ENCODE data around the gene INSM1. TPM values are rescaled to one million over a fixed set of nuclear protein-coding genes. Genes with fewer than 3 reads are reported as not detected.
"Not testable (repeated sequence)": the region's sequence is repeated elsewhere in the genome, so short reads cannot be mapped to it uniquely, and the experiment has no call there.

The INSM1 gene
- total and polyA plus RNA-seq, 9 donors: 0.02 TPM; not detected in 8

DNA sequence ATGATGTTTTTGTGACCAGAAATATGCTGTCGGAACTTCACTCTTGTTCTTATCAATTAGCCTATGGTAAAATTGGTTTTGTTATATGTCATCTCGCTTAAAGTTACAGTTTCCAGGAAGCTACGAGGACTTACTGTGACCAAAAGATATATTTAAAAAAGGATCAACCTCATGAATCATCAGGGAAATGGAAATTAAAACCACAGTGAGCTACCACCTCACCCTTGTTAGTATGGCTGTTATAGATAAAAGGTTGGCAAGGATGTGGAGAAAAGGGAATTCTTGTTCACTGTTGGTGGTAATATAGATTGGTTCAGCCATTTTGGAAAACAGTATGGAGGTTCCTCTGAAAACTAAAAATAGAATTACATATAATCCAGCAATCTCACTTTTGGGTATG, 14.3 kb upstream of the INSM1 start:
- Histone ChIP-seq H3K36me3 (no peaks in the 10 kb centered on the region), H3K27me3 (no peaks in the 10 kb centered on the region), H3K4me1 (ENCODE audit: insufficient read depth) (no peaks in the 10 kb centered on the region), H3K9me3 (no peaks in the 10 kb centered on the region), H3K4me3 (no peak overlapping the region), H3K27ac (no peak overlapping the region)
- WGBS, 3 donors: 73 to 84% (median 78%) methylated on average over 3 of the region's 3 CpGs
- TF ChIP-seq EP300 (IDR thresholded peaks at IDR 0.05) (no peak), POLR2A (IDR thresholded peaks at IDR 0.05) (no peak)
- TF ChIP-seq, protein P1, sequence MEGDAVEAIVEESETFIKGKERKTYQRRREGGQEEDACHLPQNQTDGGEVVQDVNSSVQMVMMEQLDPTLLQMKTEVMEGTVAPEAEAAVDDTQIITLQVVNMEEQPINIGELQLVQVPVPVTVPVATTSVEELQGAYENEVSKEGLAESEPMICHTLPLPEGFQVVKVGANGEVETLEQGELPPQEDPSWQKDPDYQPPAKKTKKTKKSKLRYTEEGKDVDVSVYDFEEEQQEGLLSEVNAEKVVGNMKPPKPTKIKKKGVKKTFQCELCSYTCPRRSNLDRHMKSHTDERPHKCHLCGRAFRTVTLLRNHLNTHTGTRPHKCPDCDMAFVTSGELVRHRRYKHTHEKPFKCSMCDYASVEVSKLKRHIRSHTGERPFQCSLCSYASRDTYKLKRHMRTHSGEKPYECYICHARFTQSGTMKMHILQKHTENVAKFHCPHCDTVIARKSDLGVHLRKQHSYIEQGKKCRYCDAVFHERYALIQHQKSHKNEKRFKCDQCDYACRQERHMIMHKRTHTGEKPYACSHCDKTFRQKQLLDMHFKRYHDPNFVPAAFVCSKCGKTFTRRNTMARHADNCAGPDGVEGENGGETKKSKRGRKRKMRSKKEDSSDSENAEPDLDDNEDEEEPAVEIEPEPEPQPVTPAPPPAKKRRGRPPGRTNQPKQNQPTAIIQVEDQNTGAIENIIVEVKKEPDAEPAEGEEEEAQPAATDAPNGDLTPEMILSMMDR (IDR thresholded peaks at IDR 0.05): no peak
- intact Hi-C loops (cut with DNase I): no loop called here
- DNase-seq: no peak

DNA sequence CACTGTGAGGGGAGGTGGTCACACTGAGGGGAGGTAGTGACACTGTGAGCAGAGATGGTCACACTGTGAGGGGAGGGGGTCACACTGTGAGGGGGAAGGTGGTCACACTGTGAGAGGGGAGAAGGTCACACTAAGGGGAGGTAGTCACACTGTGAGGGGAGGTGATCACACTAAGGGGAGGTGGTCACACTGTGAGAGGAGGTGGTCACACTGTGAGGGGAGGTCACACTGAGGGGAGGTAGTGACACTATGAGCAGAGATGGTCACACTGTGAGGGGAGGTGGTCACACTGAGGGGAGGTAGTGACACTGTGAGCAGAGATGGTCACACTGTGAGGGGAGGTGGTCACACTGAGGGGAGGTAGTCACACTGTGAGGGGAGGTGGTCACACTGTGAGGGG, 12.4 kb upstream of the INSM1 start:
- DNase-seq; H3K27me3 ChIP-seq; H3K27ac ChIP-seq; intact Hi-C loops (cut with DNase I); H3K36me3 ChIP-seq; H3K4me3 ChIP-seq; H3K4me1 ChIP-seq (ENCODE audit: insufficient read depth); H3K9me3 ChIP-seq: not testable (repeated sequence)

DNA sequence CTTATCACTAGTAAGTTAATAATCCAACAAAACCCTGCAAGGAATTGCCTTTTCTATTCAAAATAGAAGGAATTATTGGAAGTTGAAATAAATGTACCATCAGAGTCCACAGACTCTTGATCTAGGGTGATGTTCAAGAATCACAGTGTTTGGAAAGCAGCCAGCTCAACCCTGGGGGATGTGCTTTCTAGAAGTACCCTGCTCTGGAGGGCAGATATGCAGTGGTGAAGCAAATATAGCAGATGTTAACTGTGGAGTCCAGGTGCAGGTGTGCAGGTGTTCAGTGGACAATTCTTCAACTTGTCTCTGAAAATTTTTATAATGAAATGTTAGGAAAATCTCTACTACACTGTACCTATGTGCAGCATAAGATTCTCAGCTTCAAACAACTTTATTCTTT, 9.1 kb upstream of the INSM1 start:
- no peak overlapping the region for H3K27ac ChIP-seq
- no peaks in the 10 kb centered on the region for H3K9me3 ChIP-seq
- H3K4me3 ChIP-seq: no peak overlapping the region
- no peaks in the 10 kb centered on the region for H3K4me1 ChIP-seq (ENCODE audit: insufficient read depth)
- no peaks in the 10 kb centered on the region for H3K36me3 ChIP-seq
- no peaks in the 10 kb centered on the region for H3K27me3 ChIP-seq
- intact Hi-C loops (cut with DNase I): no loop called here
- DNase-seq: no peak
- TF ChIP-seq POLR2A (IDR thresholded peaks at IDR 0.05): no peak
- no peak for TF ChIP-seq EP300 (IDR thresholded peaks at IDR 0.05)
- TF ChIP-seq, protein P1 (IDR thresholded peaks at IDR 0.05): no peak

DNA sequence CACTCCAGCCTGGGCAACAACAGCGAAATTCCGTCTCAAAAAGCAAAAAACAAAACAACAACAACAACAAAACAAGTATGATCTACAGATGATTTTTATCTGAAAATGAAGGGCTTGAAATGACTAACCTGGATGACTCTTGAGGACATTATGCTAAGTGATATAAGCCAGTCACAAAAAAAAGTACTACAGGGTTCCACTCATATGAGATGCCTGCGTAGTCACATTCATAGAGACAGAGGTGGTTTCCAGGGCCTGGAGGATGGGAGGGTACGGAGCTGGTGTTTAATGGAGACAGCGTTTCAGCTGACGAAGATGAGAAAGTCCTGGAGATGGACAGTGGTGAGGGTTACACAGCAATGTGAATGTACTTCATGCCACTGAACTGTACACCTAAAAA, 8.3 kb upstream of the INSM1 start:
- WGBS, 3 donors: 78 to 82% (median 78%) methylated on average over 6 of the region's 6 CpGs
- H3K27ac ChIP-seq: no peak overlapping the region
- no peak for DNase-seq

DNA sequence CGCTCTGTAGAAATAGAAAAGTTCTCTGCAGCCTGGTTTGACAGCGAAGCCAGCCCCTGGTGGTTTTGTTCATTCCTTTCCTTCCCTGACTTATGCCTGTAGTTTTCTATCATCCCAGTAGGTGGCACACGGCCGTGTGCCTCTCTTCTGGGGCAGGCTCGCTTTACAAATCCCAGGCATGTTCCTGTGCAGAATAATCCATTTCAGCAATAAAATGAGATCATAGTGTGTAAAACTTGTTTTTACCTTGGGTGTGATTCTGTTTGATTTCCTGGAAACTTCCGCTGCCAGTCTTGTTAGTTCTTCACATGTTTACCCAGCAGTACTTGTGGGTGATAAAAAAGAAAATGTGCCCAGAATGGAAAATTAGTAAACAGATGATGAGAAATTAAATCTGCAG, 7.4 kb upstream of the INSM1 start:
- H3K4me1 ChIP-seq (ENCODE audit: insufficient read depth): no peaks in the 10 kb centered on the region
- intact Hi-C loops (cut with DNase I): loop anchor here in 1 of 4 donors (10.0 kb wide), 1 partner anchor 214 kb away; no protein-coding TSS in a partner anchor
- H3K4me3 ChIP-seq: no peak overlapping the region
- H3K36me3 ChIP-seq: no peaks in the 10 kb centered on the region
- TF ChIP-seq EP300 (IDR thresholded peaks at IDR 0.05) (no peak), POLR2A (IDR thresholded peaks at IDR 0.05) (no peak)
- TF ChIP-seq, protein P1 (IDR thresholded peaks at IDR 0.05): peak in 1 of 3 donors; percentile 27
- 3 to 4% (median 3%) methylated on average over 6 of the region's 6 CpGs for WGBS, 3 donors
- no peak overlapping the region for H3K27ac ChIP-seq
- no peak for DNase-seq
- no peaks in the 10 kb centered on the region for H3K27me3 ChIP-seq
- no peaks in the 10 kb centered on the region for H3K9me3 ChIP-seq

More for the DNA sequence above, 8.3 kb upstream of the INSM1 start:
- intact Hi-C loops (cut with DNase I): loop anchor here in 1 of 4 donors (10.0 kb wide), 1 partner anchor 215 kb away; no protein-coding TSS in a partner anchor
- Histone ChIP-seq H3K9me3 (no peaks in the 10 kb centered on the region), H3K4me1 (ENCODE audit: insufficient read depth) (no peaks in the 10 kb centered on the region), H3K4me3 (no peak overlapping the region), H3K36me3 (no peaks in the 10 kb centered on the region), H3K27me3 (no peaks in the 10 kb centered on the region)
- TF ChIP-seq POLR2A (IDR thresholded peaks at IDR 0.05): no peak
- TF ChIP-seq EP300 (IDR thresholded peaks at IDR 0.05): no peak
- TF ChIP-seq, protein P1 (IDR thresholded peaks at IDR 0.05): no peak
